WTC11 (cell line): ENCODE data around the gene PPP3CA.

Experiments used
- ESRRA ChIP-seq: sonication (generic); formaldehyde crosslinking; IDR thresholded peaks from 2 replicates; pipeline ENCODE4 v1.8.1; 2022; ENCODE audit warnings: mild to moderate bottlenecking, missing genetic modification reagents, borderline replicate concordance
- MXD4 ChIP-seq: fragments of 250-450 bp; sonication (Bioruptor Pico); IDR thresholded peaks from 2 replicates; pipeline ENCODE4 v1.8.0; 2021; ENCODE audit warnings: mild to moderate bottlenecking, moderate library complexity, borderline replicate concordance
- SP1 ChIP-seq: sonication (generic); formaldehyde crosslinking; conservative IDR thresholded peaks from 2 replicates; pipeline ENCODE4 v1.8.1; 2022; ENCODE audit warnings: missing genetic modification reagents
- TF ChIP-seq, protein P1 (sequence below): fragments of 200-600 bp; IDR thresholded peaks from 2 replicates; pipeline ENCODE4 v1.8.0; 2022; ENCODE audit warnings: antibody characterized with exemption
- TF ChIP-seq, protein P2 (sequence below): sonication (generic); formaldehyde crosslinking; IDR thresholded peaks from 2 replicates; pipeline ENCODE4 v1.8.1; 2023; ENCODE audit warnings: mild to moderate bottlenecking, missing genetic modification reagents, borderline replicate concordance

DNA sequence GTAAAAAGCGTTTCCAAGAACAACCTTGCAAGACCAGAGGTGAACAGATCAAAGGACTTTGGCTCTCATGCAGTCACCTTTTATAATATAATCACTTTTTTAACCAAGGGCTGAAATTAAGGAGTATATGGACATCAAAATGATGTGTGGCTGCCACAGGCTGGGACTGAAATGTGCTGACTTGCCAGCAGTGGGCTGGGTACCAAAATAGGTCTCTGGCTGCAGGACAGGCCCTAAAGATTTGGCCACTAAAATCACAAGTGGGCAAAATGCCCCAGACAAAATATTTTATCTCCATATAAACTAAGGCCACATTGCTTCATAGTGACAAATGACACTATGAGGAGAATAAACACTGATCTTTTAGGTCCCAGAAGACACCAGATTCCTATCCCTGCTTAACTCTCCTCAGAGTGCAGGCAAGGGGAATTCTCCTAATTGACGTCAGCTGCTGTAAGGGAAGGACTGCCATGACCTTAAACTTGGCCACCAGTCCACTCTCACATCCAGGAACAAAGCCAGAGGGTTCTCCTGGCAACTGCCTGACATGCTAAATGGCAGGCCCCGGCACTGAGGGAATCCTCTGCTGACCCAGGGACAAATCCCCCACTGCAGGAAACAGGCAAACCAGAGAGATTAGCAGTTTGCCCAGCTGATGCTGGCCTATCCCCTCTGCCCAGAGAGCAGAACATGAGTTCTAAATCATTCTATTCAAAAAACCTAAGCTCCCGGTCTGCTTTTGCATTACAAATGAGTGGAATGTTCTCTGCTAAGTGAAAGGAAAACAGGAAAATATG lies 155.8 kb downstream of the PPP3CA start:
- TF ChIP-seq, protein P1, sequence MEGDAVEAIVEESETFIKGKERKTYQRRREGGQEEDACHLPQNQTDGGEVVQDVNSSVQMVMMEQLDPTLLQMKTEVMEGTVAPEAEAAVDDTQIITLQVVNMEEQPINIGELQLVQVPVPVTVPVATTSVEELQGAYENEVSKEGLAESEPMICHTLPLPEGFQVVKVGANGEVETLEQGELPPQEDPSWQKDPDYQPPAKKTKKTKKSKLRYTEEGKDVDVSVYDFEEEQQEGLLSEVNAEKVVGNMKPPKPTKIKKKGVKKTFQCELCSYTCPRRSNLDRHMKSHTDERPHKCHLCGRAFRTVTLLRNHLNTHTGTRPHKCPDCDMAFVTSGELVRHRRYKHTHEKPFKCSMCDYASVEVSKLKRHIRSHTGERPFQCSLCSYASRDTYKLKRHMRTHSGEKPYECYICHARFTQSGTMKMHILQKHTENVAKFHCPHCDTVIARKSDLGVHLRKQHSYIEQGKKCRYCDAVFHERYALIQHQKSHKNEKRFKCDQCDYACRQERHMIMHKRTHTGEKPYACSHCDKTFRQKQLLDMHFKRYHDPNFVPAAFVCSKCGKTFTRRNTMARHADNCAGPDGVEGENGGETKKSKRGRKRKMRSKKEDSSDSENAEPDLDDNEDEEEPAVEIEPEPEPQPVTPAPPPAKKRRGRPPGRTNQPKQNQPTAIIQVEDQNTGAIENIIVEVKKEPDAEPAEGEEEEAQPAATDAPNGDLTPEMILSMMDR, result no peak
- TF ChIP-seq, protein P2, sequence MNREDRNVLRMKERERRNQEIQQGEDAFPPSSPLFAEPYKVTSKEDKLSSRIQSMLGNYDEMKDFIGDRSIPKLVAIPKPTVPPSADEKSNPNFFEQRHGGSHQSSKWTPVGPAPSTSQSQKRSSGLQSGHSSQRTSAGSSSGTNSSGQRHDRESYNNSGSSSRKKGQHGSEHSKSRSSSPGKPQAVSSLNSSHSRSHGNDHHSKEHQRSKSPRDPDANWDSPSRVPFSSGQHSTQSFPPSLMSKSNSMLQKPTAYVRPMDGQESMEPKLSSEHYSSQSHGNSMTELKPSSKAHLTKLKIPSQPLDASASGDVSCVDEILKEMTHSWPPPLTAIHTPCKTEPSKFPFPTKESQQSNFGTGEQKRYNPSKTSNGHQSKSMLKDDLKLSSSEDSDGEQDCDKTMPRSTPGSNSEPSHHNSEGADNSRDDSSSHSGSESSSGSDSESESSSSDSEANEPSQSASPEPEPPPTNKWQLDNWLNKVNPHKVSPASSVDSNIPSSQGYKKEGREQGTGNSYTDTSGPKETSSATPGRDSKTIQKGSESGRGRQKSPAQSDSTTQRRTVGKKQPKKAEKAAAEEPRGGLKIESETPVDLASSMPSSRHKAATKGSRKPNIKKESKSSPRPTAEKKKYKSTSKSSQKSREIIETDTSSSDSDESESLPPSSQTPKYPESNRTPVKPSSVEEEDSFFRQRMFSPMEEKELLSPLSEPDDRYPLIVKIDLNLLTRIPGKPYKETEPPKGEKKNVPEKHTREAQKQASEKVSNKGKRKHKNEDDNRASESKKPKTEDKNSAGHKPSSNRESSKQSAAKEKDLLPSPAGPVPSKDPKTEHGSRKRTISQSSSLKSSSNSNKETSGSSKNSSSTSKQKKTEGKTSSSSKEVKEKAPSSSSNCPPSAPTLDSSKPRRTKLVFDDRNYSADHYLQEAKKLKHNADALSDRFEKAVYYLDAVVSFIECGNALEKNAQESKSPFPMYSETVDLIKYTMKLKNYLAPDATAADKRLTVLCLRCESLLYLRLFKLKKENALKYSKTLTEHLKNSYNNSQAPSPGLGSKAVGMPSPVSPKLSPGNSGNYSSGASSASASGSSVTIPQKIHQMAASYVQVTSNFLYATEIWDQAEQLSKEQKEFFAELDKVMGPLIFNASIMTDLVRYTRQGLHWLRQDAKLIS (CRISPR knock-in tag), result no peak
- TF ChIP-seq MXD4 (CRISPR knock-in tag), result no peak
- TF ChIP-seq SP1 (CRISPR knock-in tag), result no peak
- TF ChIP-seq ESRRA (CRISPR knock-in tag), result no peak
